ENCODE measurements around the gene MLXIP.
A peak's percentile ranks its signal among the peaks of the same experiment; 100 is the strongest.

The MLXIP gene

DNA sequence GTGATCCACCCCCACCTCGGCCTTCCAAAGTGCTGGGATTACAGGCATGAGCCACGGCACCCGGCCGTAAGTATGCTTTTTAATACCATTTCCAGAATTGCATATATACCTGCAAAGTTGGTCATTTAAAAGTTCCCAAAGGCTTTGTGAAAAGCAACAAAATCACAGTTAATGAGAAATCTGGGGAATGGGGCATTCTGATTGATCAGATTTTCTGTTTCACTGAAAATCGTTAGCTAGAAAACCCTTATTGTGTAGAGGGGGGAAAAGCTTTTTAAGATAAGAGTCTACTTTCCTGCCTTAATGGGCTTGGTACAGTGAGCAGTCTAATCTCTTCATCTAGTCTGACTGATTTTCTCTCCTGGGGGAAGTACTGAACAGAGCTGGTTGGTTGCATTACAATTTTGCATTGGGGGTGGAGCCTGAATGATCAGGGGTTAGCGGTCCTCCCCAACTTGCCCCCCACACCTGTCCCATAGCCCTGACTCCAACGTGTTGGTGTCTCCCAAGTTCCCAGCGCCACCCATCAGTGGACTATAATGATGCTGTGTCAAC is 71.6 kb downstream of the MLXIP start:
- Histone ChIP-seq H3K4me2 (no peak overlapping the region), H3K9ac (no peak overlapping the region), H3K4me3 (no peak overlapping the region), H3K9me3 (replicated peaks in 1 of 11) (no peaks in the 10 kb centered on the region), H3K36me3 (peaks cover 0 to 11% (median 3%) of the 10 kb centered on the region in 11 experiments; a peak in 9 of 22 replicates), H3K4me1 (peaks cover 0 to 12% (median 9%) of the 10 kb centered on the region in 10 experiments; a peak in 9 of 20 replicates), H3K27me3 (no peaks in the 10 kb centered on the region), H3K27ac (no peak overlapping the region), H4K20me1 (peaks cover 14 to 42% (median 23%) of the 10 kb centered on the region in 11 experiments; a peak in 17 of 22 replicates)
- no peak for TF ChIP-seq Cebpa-rat (IDR thresholded peaks at IDR 0.05)

DNA sequence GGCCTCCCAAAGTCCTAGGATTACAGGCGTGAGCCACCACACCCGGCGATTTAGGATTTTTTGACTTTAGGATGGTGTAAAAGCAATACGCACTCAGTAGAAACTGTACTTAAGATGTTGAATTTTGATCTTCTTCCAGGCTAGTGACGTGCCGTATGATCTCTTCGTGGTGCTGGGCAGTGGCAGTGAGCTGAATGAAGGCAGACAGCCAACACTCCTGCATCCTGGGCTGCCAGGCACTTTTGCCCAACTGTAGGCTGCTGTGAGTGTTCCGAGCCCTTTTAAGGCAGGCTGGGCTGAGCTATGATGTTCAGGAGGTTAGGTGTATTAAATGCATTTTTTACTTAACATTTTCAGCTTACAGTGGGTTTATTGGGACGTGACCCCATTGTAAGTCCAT is 74.2 kb downstream of the MLXIP start:
- no peak for TF ChIP-seq Cebpa-rat (IDR thresholded peaks at IDR 0.05)
- Histone ChIP-seq H3K9ac (no peak overlapping the region), H4K20me1 (peaks cover 0 to 17% (median 6%) of the 10 kb centered on the region in 11 experiments; a peak in 6 of 22 replicates), H3K4me3 (no peak overlapping the region), H3K36me3 (peaks cover 0 to 4% (median 0%) of the 10 kb centered on the region in 11 experiments; a peak in 3 of 22 replicates), H3K9me3 (replicated peaks in 1 of 11) (no peaks in the 10 kb centered on the region), H3K4me1 (peaks cover 2 to 12% (median 9%) of the 10 kb centered on the region in 10 experiments; a peak in 15 of 20 replicates), H3K27me3 (no peaks in the 10 kb centered on the region), H3K4me2 (peak overlapping the region in 1 of 11 experiments; percentile 13; a peak in 1 of 22 replicates), H3K27ac (no peak overlapping the region; a peak in 1 of 22 replicates)

DNA sequence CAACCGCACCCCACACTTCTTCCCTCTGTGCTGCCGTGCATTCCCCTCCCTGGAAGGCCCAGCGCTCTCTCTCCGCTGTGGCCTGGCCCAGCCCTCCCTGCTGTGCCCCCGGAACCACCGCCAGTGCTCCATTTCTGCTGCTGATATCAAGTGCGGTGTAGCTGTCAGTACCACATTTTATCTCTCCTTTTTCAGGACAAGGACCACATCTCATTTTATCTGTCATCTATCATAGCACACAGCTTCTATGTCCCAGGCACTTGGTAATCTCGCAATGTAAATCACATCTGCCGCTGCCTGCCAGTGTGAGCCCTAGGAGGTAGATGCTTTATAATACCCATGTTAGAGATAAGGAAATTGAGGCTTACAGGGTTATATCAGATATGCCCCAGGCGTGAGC is 77.1 kb downstream of the MLXIP start:
- Histone ChIP-seq H3K4me2 (no peak overlapping the region), H3K4me1 (peaks cover 9 to 27% (median 22%) of the 10 kb centered on the region in 10 experiments; a peak in 17 of 20 replicates), H3K9me3 (replicated peaks in 1 of 11) (no peaks in the 10 kb centered on the region), H3K9ac (no peak overlapping the region), H4K20me1 (0 out of 22 replicates have a peak, but pooled peaks cover 0 to 4% (median 0%) of the 10 kb centered on the region in 11 experiments), H3K36me3 (peaks cover 0 to 6% (median 0%) of the 10 kb centered on the region in 11 experiments; a peak in 3 of 22 replicates), H3K27me3 (no peaks in the 10 kb centered on the region), H3K27ac (no peak overlapping the region), H3K4me3 (no peak overlapping the region)
- no peak for TF ChIP-seq Cebpa-rat (IDR thresholded peaks at IDR 0.05)

DNA sequence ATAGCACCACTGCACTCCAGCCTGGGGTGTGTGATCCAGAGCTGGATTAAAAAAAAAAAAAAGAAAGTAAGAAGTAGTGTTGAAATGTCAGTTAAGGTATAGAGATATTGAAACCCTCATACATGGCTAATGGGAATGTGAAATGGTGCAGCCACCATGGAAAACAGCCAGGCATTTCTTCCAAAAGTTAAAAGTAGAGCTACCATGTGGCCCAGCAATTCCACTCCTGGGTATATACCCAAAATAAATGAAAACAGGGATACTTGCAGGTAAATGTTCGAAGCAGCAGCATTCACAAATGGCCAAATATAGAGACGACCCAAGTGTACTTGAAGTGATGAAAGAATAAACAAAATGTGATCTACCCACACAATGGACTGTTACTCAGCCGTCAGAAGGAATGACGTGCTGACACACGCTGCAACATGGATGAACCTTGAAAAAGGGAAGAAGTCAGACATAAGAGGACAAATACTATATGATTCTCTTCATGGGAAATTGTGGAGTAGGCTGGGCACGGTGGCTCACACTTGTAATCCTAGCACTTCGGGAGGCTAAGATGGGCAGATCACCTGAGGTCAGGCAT is 80.2 kb downstream of the MLXIP start:
- TF ChIP-seq Cebpa-rat (IDR thresholded peaks at IDR 0.05), result no peak

DNA sequence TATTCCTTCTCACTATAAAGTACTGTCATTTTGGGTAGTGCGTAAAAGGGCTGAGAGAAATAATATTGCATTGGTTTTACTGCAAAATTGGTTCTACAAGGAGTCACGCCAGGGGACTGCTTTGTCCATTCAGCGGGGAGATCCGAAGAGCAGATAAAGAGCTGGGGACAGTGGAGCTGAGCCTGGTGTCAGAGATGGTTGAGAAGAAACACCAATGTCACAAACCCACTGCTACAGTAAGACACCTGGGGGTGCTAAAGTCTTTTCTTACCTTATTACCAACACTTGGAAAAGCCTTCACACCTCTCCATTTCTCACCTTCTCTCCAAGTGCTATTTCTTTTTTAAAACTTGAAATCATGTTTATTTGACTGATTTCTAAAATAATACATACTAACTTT is 81.3 kb downstream of the MLXIP start:
- no peaks in the 10 kb centered on the region for H4K20me1 ChIP-seq
- H3K9me3 ChIP-seq (replicated peaks in 1 of 11), result no peaks in the 10 kb centered on the region
- no peak overlapping the region for H3K4me3 ChIP-seq
- no peak overlapping the region for H3K27ac ChIP-seq
- peaks cover 0 to 6% (median 0%) of the 10 kb centered on the region in 11 experiments; a peak in 3 of 22 replicates for H3K36me3 ChIP-seq
- H3K9ac ChIP-seq, result no peak overlapping the region
- H3K27me3 ChIP-seq, result no peaks in the 10 kb centered on the region
- H3K4me1 ChIP-seq, result peaks cover 0 to 24% (median 19%) of the 10 kb centered on the region in 10 experiments; a peak in 13 of 20 replicates
- no peak overlapping the region for H3K4me2 ChIP-seq
- no peak for TF ChIP-seq Cebpa-rat (IDR thresholded peaks at IDR 0.05)

More for the DNA sequence above, 80.2 kb downstream of the MLXIP start:
- Histone ChIP-seq H3K4me3 (no peak overlapping the region), H3K4me1 (peaks cover under 1 to 24% (median 19%) of the 10 kb centered on the region in 10 experiments; a peak in 15 of 20 replicates), H3K27me3 (no peaks in the 10 kb centered on the region), H3K9ac (no peak overlapping the region), H3K4me2 (peak overlapping the region in 4 of 11 experiments; percentile 9 to 53 (median 33); a peak in 4 of 22 replicates), H3K27ac (no peak overlapping the region), H3K9me3 (replicated peaks in 1 of 11) (no peaks in the 10 kb centered on the region), H3K36me3 (peaks cover 0 to 6% (median 0%) of the 10 kb centered on the region in 11 experiments; a peak in 3 of 22 replicates), H4K20me1 (no peaks in the 10 kb centered on the region)

DNA sequence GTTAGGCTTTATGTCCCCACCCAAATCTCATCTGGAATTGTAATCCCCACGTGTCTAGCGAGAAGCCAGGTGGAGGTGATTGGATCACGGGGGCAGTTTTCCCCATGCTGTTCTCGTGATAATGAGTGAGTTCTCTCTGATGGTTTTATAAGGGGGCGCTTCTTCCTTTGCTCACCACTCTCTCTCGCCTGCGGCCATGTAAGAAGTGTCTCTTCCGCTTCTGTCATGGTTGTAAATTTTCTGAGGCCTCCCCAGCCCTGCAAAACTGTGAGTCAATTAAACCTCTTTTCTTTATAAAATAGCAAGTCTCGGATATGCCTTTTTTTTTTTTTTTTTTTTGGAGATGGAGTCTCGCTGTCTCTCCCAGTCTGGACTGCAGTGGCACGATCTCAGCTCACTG is 82.2 kb downstream of the MLXIP start:
- peaks cover 0 to 6% (median 0%) of the 10 kb centered on the region in 11 experiments; a peak in 3 of 22 replicates for H3K36me3 ChIP-seq
- no peak overlapping the region for H3K27ac ChIP-seq
- H3K4me1 ChIP-seq, result peaks cover 0 to 24% (median 19%) of the 10 kb centered on the region in 10 experiments; a peak in 13 of 20 replicates
- no peak for TF ChIP-seq Cebpa-rat (IDR thresholded peaks at IDR 0.05)
- H4K20me1 ChIP-seq, result no peaks in the 10 kb centered on the region
- H3K27me3 ChIP-seq, result no peaks in the 10 kb centered on the region
- H3K4me2 ChIP-seq, result no peak overlapping the region
- H3K9me3 ChIP-seq (replicated peaks in 1 of 11), result no peaks in the 10 kb centered on the region
- H3K4me3 ChIP-seq, result no peak overlapping the region
- H3K9ac ChIP-seq, result no peak overlapping the region

DNA sequence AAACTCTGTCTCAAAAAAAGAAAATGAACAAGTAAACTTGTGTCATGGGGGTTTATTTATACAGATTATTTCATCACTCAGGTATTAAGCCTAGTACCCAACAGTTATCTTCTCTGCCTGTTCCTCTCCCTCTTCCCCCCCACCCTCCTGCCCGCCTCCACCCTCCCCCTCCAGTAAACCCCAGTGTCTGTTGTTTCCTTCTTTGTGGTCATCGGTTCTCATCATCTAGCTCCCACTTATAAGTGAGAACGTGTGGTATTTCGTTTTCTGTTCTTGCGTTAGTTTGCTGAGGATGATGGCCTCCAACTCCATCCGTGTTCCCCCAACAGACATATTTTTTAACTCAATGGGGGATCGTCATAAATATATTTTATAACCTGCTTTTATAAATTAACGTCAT is 83.1 kb downstream of the MLXIP start:
- no peak overlapping the region for H3K4me3 ChIP-seq
- H3K9ac ChIP-seq, result 0 out of 22 replicates have a peak overlapping the region, but pooled peaks of 1 of the 11 experiments have one; percentile 3
- no peaks in the 10 kb centered on the region for H3K27me3 ChIP-seq
- peaks cover 0 to 24% (median 19%) of the 10 kb centered on the region in 10 experiments; a peak in 13 of 20 replicates for H3K4me1 ChIP-seq
- H4K20me1 ChIP-seq, result no peaks in the 10 kb centered on the region
- no peak overlapping the region for H3K27ac ChIP-seq
- peaks cover 0 to 6% (median 0%) of the 10 kb centered on the region in 11 experiments; a peak in 3 of 22 replicates for H3K36me3 ChIP-seq
- H3K9me3 ChIP-seq (replicated peaks in 1 of 11), result no peaks in the 10 kb centered on the region
- TF ChIP-seq Cebpa-rat (IDR thresholded peaks at IDR 0.05), result no peak
- H3K4me2 ChIP-seq, result peak overlapping the region in 8 of 11 experiments; percentile 3 to 31 (median 19); a peak in 7 of 22 replicates

DNA sequence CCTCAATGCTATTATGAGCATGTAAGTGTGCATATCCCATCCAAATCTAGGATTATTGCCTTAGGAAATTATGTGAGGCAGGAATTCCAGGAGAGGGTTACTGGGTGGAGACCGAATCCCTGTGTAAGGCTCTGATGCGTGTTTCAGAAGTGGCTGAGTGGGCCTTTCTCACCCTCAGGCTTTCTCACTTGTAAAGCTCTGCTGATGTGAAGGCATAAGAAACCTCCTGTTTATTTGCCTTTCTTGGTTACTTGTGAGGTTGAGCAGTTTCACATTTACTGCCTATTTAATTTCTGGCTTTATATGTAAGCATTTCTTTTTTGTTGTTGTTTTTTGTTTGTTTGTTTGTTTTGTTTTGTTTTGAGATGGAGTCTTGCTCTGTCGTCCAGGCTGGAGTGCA is 84.4 kb downstream of the MLXIP start:
- Histone ChIP-seq H3K4me1 (peaks cover 0 to 20% (median 17%) of the 10 kb centered on the region in 10 experiments; a peak in 13 of 20 replicates), H3K4me3 (no peak overlapping the region), H4K20me1 (no peaks in the 10 kb centered on the region), H3K4me2 (no peak overlapping the region), H3K27me3 (no peaks in the 10 kb centered on the region), H3K9me3 (replicated peaks in 1 of 11) (no peaks in the 10 kb centered on the region), H3K27ac (no peak overlapping the region), H3K36me3 (no peaks in the 10 kb centered on the region), H3K9ac (no peak overlapping the region)
- TF ChIP-seq Cebpa-rat (IDR thresholded peaks at IDR 0.05), result no peak
